K562 (cell line): ENCODE measurements around the gene PDE4D. TPM values are rescaled to one million over a fixed set of nuclear protein-coding genes. Genes with fewer than 3 reads are reported as not detected.

Experiments used
- ATAC-seq: fragments of 200-7000 bp; cut with Tn5 transposase; 3 replicates; pipeline ENCODE4 v1.9.1; 2020; ENCODE audit warnings: moderate library complexity
- BruUV-seq: library from RNA; stranded (reverse); fragments of 400-500 nt; replicated peaks from 2 replicates; lab custom pipeline; 2021; lab: Mats Ljungman, UMichigan
- CTCF ChIA-PET: fragments of 300-600 bp; formaldehyde crosslinking; extraction: SDS; loops from one replicate; lab custom pipeline; 2021; ENCODE audit warnings: low intra/inter-chr PET ratio; lab: Yijun Ruan, JAX
- POLR2A ChIA-PET: fragments of 300-600, 350-650 bp; sonication (Branson Sonifier 250); formaldehyde crosslinking; extraction: SDS; loops from one replicate; lab custom pipeline; 2021; ENCODE audit warnings: antibody characterized with exemption, inconsistent platforms; lab: Yijun Ruan, JAX
- DNase-seq, 4 experiments: peaks; one replicate each; pipeline versions ENCODE4 v3.0.0 to v3.0.0-alpha.2; 2011 to 2018; ENCODE audit warnings: low spot score in 3 of 4, mixed read lengths in 3 of 4; ENCODE audit errors: extremely low read depth in 1 of 4
- FAIRE-seq: peaks from 2 replicates; lab custom pipeline; 2011; peaks lifted over from hg19 to GRCh38; lab: Jason Lieb, UNC
- H2AFZ ChIP-seq: 2 replicates; pipeline ENCODE4 v1.6.0; 2011; ENCODE audit warnings: low read depth, low read length, control low read depth, inconsistent platforms
- H3K27ac ChIP-seq: fragments of 200-600 bp; 3 replicates; pipeline ENCODE4 v1.8.0; 2011; ENCODE audit warnings: low read depth, mild to moderate bottlenecking, control low read depth, inconsistent platforms, low read length, moderate library complexity, mixed read lengths; ENCODE audit errors: extremely low read depth
- H3K27me3 ChIP-seq, 2 experiments: fragments of 300-600 bp in 1 of 2; 2 replicates in 1 of 2; 3 replicates in 1 of 2; pipeline versions ENCODE4 v1.6.0 to v1.8.0; 2011; ENCODE audit warnings: inconsistent platforms in 2 of 2, low read length in 2 of 2, mild to moderate bottlenecking in 1 of 2, mixed read lengths in 1 of 2, moderate library complexity in 1 of 2; ENCODE audit not compliant: control insufficient read depth in 2 of 2, insufficient read depth in 2 of 2
- H3K36me3 ChIP-seq: fragments of 300-600 bp; 3 replicates; pipeline ENCODE4 v1.8.0; 2011; ENCODE audit warnings: mild to moderate bottlenecking, low read length, inconsistent platforms; ENCODE audit not compliant: control insufficient read depth, insufficient read depth
- H3K4me1 ChIP-seq, 2 experiments: fragments of 200-600 bp in 1 of 2; replicated peaks in 1 of 2; 2 replicates in 1 of 2; 3 replicates in 1 of 2; pipeline versions ENCODE4 v1.5.1 to v1.8.0; 2011; ENCODE audit warnings: inconsistent platforms in 2 of 2, low read length in 2 of 2, mild to moderate bottlenecking in 1 of 2, mixed read lengths in 1 of 2, moderate library complexity in 1 of 2; ENCODE audit not compliant: control insufficient read depth in 2 of 2, insufficient read depth in 2 of 2
- H3K4me2 ChIP-seq: 2 replicates; pipeline ENCODE4 v1.6.1; 2011; ENCODE audit warnings: low read length, control low read depth, inconsistent platforms, mixed read lengths; ENCODE audit not compliant: insufficient read depth
- H3K4me3 ChIP-seq: fragments of 200-600 bp; sonication (generic), shearing (Covaris generic); 2 replicates; pipeline ENCODE4 v1.5.1; 2016; ENCODE audit warnings: control low read depth, inconsistent platforms
- H3K79me2 ChIP-seq: fragments of 200-600 bp; 3 replicates; pipeline ENCODE4 v1.8.0; 2011; ENCODE audit warnings: low read length, inconsistent platforms; ENCODE audit not compliant: control insufficient read depth, insufficient read depth
- H3K9ac ChIP-seq, 2 experiments: 2 replicates each; pipeline versions ENCODE4 v1.6.0 to v1.6.1; 2011; ENCODE audit warnings: low read depth in 2 of 2, low read length in 2 of 2, control low read depth in 1 of 2, inconsistent platforms in 1 of 2, mild to moderate bottlenecking in 1 of 2, mixed read lengths in 1 of 2; ENCODE audit not compliant: insufficient read depth in 1 of 2
- H3K9me1 ChIP-seq: one replicate; pipeline ENCODE4 v1.6.0; 2011; ENCODE audit warnings: inconsistent platforms, mild to moderate bottlenecking, low read length, moderate library complexity; ENCODE audit not compliant: control insufficient read depth, insufficient read depth
- H3K9me3 ChIP-seq: replicated peaks from 2 replicates; pipeline ENCODE4 v1.5.1; 2011; ENCODE audit warnings: low read depth, low read length, inconsistent platforms; ENCODE audit not compliant: control insufficient read depth, insufficient read depth
- H4K20me1 ChIP-seq: replicated peaks from 2 replicates; pipeline ENCODE4 v1.6.1; 2011; ENCODE audit warnings: low read length, inconsistent platforms, mixed read lengths; ENCODE audit not compliant: control insufficient read depth, insufficient read depth
- CAMTA2 ChIP-seq: fragments of 250-450 bp; sonication (Bioruptor Pico); conservative IDR thresholded peaks from 2 replicates; pipeline ENCODE4 v1.5.1; 2022
- ESRRA ChIP-seq: fragments of 450-650 bp; IDR thresholded peaks from 2 replicates; pipeline ENCODE4 v1.6.1; 2014; ENCODE audit warnings: low read depth, mild to moderate bottlenecking, moderate library complexity, borderline replicate concordance
- GATA2 ChIP-seq: sonication (generic); formaldehyde crosslinking; IDR thresholded peaks from 2 replicates; pipeline ENCODE4 v1.4.0; 2020; ENCODE audit warnings: mild to moderate bottlenecking, missing genetic modification reagents
- NCOA4 ChIP-seq: fragments of 450-650 bp; IDR thresholded peaks from 2 replicates; pipeline ENCODE4 v1.6.1; 2018; ENCODE audit warnings: mild to moderate bottlenecking; ENCODE audit not compliant: partially characterized antibody
- PRPF4 ChIP-seq: fragments of 200-400 bp; formaldehyde crosslinking; IDR thresholded peaks from one replicate; pipeline ENCODE4 v1.6.1; 2017; ENCODE audit warnings: low read length, low read depth, mild to moderate bottlenecking; ENCODE audit not compliant: insufficient read depth, poor library complexity, severe bottlenecking
- SPI1 ChIP-seq: IDR thresholded peaks from 2 replicates; pipeline ENCODE4 v1.6.1; 2011; ENCODE audit warnings: low read depth, low read length, control low read depth, borderline replicate concordance
- WGBS: fragments of 100-300 bp; shearing (Covaris generic); methylation state at CpG from one replicate; pipeline ENCODE4 v1.1.6; 2016; ENCODE audit warnings: low coverage, mixed read lengths; ENCODE audit not compliant: insufficient coverage; ENCODE audit errors: missing lambda C conversion rate; 5-methylcytosine and 5-hydroxymethylcytosine counted together
- in situ Hi-C: fragments of 300-500 bp; cut with MboI; formaldehyde crosslinking; loops from 4 replicates; pipeline ENCODE4 v1.15.0; 2018; ENCODE audit warnings: inconsistent platforms, mixed read lengths
- intact Hi-C: fragments of 100-400 bp; cut with micrococcal nuclease; formaldehyde crosslinking; loops from 2 replicates; pipeline ENCODE4 v1.14.2; 2022
- polyA plus RNA-seq, 8 experiments: library from polyadenylated mRNA; depleted of rRNA in 4 of 8; stranded (reverse) in 5 of 8; unstranded in 3 of 8; fragments of >200 nt; fragmentation: Nextera tagmentation in 2 of 8; fragmentation: Illumina TruSeq in 1 of 8; extraction: Ambion mirVana in 2 of 8; extraction: Trizol in 1 of 8; gene quantifications; 2 replicates each; pipeline versions ENCODE4 v1.2.1 to v1.2.3, GENCODE V29; 2011 to 2014; ENCODE audit warnings: inconsistent platforms in 1 of 8, missing spikeins in 1 of 8
- total RNA-seq, 7 experiments: library from RNA; depleted of rRNA in 6 of 7; stranded (reverse); fragments of >200 nt in 6 of 7; fragmentation: Illumina TruSeq in 2 of 7; extraction: Trizol in 2 of 7; gene quantifications; 2 replicates each; pipeline versions ENCODE4 v1.2.1 to v1.2.3, GENCODE V29; 2011 to 2021; ENCODE audit warnings: low replicate concordance in 1 of 7
- TF ChIP-seq, protein P1 (sequence below): fragments of 450-650 bp; IDR thresholded peaks from 2 replicates; pipeline ENCODE4 v1.6.1; 2017; ENCODE audit warnings: antibody characterized with exemption
- TF ChIP-seq, protein P2 (sequence below): fragments of 450-650 bp; IDR thresholded peaks from 2 replicates; pipeline ENCODE4 v1.6.1; 2016
- TF ChIP-seq, protein P3 (sequence below): fragments of 450-650 bp; formaldehyde crosslinking; IDR thresholded peaks from 2 replicates; pipeline ENCODE4 v1.4.0; 2020; ENCODE audit warnings: mild to moderate bottlenecking

PDE4D gene
- total and polyA plus RNA-seq, 9 of the 15 experiments (the other 6 are each of a cell fraction or from before 2014, with no cell fraction given) = 0.04 to 0.46 (median 0.13) TPM

GRCh38 chr5:59489551-59489950, 404.0 kb downstream of the PDE4D start:
- Histone ChIP-seq H3K4me2 (no peak overlapping the region), H2AFZ (no peak overlapping the region), H3K4me3 (no peak overlapping the region), H3K27ac (no peak overlapping the region), H3K9me3 (no peaks in the 10 kb centered on the region), H3K27me3 (no peaks in the 10 kb centered on the region), H4K20me1 (no peaks in the 10 kb centered on the region), H3K9ac (no peak overlapping the region), H3K9me1 (no peaks in the 10 kb centered on the region), H3K79me2 (no peaks in the 10 kb centered on the region), H3K36me3 (no peaks in the 10 kb centered on the region), H3K4me1 (no peaks in the 10 kb centered on the region)
- FAIRE-seq (no peak), ATAC-seq (no peak), DNase-seq (no peak)
- POLR2A ChIA-PET = no interaction called here
- BruUV-seq = no TSS peak
- CTCF ChIA-PET = no interaction called here
- 0% methylated on average over 1 of the region's 1 CpG for WGBS
- intact Hi-C loops = no loop called here
- in situ Hi-C loops = no loop called here
- no peak for TF ChIP-seq PRPF4
- no peak for TF ChIP-seq GATA2
- TF ChIP-seq ESRRA = no peak
- TF ChIP-seq, protein P1, sequence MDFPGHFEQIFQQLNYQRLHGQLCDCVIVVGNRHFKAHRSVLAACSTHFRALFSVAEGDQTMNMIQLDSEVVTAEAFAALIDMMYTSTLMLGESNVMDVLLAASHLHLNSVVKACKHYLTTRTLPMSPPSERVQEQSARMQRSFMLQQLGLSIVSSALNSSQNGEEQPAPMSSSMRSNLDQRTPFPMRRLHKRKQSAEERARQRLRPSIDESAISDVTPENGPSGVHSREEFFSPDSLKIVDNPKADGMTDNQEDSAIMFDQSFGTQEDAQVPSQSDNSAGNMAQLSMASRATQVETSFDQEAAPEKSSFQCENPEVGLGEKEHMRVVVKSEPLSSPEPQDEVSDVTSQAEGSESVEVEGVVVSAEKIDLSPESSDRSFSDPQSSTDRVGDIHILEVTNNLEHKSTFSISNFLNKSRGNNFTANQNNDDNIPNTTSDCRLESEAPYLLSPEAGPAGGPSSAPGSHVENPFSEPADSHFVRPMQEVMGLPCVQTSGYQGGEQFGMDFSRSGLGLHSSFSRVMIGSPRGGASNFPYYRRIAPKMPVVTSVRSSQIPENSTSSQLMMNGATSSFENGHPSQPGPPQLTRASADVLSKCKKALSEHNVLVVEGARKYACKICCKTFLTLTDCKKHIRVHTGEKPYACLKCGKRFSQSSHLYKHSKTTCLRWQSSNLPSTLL = no peak
- TF ChIP-seq, protein P2, sequence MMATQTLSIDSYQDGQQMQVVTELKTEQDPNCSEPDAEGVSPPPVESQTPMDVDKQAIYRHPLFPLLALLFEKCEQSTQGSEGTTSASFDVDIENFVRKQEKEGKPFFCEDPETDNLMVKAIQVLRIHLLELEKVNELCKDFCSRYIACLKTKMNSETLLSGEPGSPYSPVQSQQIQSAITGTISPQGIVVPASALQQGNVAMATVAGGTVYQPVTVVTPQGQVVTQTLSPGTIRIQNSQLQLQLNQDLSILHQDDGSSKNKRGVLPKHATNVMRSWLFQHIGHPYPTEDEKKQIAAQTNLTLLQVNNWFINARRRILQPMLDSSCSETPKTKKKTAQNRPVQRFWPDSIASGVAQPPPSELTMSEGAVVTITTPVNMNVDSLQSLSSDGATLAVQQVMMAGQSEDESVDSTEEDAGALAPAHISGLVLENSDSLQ = no peak
- TF ChIP-seq NCOA4 = no peak
- no peak for TF ChIP-seq CAMTA2
- no peak for TF ChIP-seq SPI1
- TF ChIP-seq, protein P3, sequence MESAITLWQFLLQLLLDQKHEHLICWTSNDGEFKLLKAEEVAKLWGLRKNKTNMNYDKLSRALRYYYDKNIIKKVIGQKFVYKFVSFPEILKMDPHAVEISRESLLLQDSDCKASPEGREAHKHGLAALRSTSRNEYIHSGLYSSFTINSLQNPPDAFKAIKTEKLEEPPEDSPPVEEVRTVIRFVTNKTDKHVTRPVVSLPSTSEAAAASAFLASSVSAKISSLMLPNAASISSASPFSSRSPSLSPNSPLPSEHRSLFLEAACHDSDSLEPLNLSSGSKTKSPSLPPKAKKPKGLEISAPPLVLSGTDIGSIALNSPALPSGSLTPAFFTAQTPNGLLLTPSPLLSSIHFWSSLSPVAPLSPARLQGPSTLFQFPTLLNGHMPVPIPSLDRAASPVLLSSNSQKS = no peak
